Gastroesophageal sphincter (tissue), 4 donors: ENCODE data around the gene PLCD4. TPM values are rescaled to one million over a fixed set of nuclear protein-coding genes. Genes with fewer than 3 reads are reported as not detected.

Source experiments
- ATAC-seq: fragments of 150-250 bp; one replicate; pipeline ENCODE4 v1.9.1; 2016; ENCODE audit warnings: mild to moderate bottlenecking, moderate library complexity
- H3K27ac ChIP-seq, 4 donors: fragments of 200-600 bp; sonication (generic) in 3 of 4; 1 replicate in 3 of 4; 2 replicates in 1 of 4; pipeline ENCODE4 v1.5.1; 2016 to 2019
- H3K27me3 ChIP-seq: fragments of 200-600 bp; sonication (generic); one replicate; pipeline ENCODE4 v1.5.1; 2019
- H3K36me3 ChIP-seq, 2 donors: fragments of 200-600 bp; sonication (generic); one replicate each; pipeline ENCODE4 v1.5.1; 2019; ENCODE audit warnings: control low read depth in 1 of 2
- H3K4me1 ChIP-seq, 3 donors: fragments of 200-600 bp; sonication (generic); 1 replicate in 2 of 3; 2 replicates in 1 of 3; pipeline ENCODE4 v1.5.1; 2016 to 2019; ENCODE audit warnings: control low read depth in 2 of 3
- H3K4me3 ChIP-seq, 2 donors: fragments of 200-600 bp; sonication (generic); one replicate each; pipeline ENCODE4 v1.5.1; 2019; ENCODE audit warnings: mild to moderate bottlenecking in 1 of 2, moderate library complexity in 1 of 2
- H3K9me3 ChIP-seq, 3 donors: fragments of 200-600 bp; sonication (generic); one replicate each; pipeline ENCODE4 v1.5.1; 2017 to 2019; ENCODE audit warnings: control low read depth in 2 of 3
- EP300 ChIP-seq: sonication (generic); formaldehyde crosslinking; IDR thresholded peaks from one replicate; pipeline ENCODE4 v1.6.1; 2017; ENCODE audit warnings: antibody characterized with exemption, mild to moderate bottlenecking
- POLR2A ChIP-seq, 2 donors: fragments of 450-650 bp; IDR thresholded peaks; one replicate each; pipeline ENCODE4 v1.6.1; 2017; ENCODE audit warnings: antibody characterized with exemption in 2 of 2, mild to moderate bottlenecking in 2 of 2, moderate library complexity in 1 of 2
- POLR2AphosphoS5 ChIP-seq: sonication (generic); formaldehyde crosslinking; IDR thresholded peaks from one replicate; pipeline ENCODE4 v1.6.1; 2017; ENCODE audit warnings: antibody characterized with exemption
- WGBS, 2 donors: methylation state at CpG; one replicate each; pipeline ENCODE4 v1.1.5; 2018; ENCODE audit warnings: low coverage in 1 of 2; 5-methylcytosine and 5-hydroxymethylcytosine counted together
- total RNA-seq, 4 donors: library from RNA; depleted of rRNA; stranded (reverse); fragments of >200 nt; gene quantifications; one replicate each; pipeline ENCODE4 v1.1.0, GENCODE V29; 2016
- TF ChIP-seq, protein P1 (sequence below), 4 experiments: fragments of 200-600 bp in 2 of 4; fragments of 450-650 bp in 2 of 4; sonication (generic) in 1 of 4; IDR thresholded peaks; one replicate each; pipeline ENCODE4 v1.5.1; 2017 to 2019; ENCODE audit warnings: antibody characterized with exemption in 4 of 4, mild to moderate bottlenecking in 2 of 4, moderate library complexity in 2 of 4

Gene PLCD4
- total RNA-seq, 4 donors from 2014 or later: 1.6 to 18.8 (median 9.3) TPM

DNA sequence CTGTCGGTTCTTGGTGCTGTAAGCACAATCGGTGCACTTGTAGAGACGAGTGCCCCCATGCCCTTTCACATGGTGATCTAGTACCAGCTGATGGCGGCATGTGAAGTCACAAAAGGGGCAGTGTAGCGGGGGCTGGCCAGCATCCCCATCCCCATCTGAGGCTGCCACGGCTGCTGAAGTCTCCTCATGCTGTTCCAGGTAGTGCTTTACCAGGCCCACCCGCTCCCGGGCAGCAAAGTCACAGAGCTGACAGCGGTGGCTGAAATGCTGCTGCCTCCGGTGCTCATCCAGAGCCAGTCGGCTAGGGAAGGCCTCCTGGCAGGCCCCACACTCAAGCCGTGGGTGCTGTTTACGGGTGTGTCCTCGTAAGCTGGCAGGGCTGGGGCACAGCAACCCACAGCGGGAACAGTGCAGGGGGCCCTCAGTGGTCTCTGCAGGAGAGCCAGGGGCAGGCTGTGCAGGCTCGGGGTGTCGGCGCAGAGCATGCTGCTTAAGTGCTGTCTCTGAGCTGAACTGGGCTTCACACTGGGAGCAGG, 34.5 kb downstream of the PLCD4 start:
- peaks cover 0 to 100% of the 10 kb centered on the region in 2 donors for H3K36me3 ChIP-seq

DNA sequence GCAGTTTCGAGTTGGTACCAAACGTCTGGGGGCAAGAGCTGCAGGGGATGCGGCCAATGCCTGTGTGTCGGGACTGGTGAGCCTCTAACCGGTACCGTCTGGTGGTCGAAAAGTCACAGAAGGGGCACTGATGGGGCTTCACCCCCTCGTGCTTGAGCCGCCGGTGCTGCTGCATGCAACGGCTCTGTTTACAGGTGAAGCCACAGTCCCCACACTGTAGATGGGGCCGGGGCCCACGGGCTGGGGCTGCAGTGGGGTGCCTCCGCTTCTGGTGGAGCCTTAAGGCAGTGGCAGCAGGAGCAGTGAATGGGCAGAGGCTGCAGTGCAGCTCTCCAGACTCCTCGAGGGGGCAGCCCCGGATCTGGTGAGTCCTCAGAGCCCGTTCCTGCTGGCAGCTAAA, 35.1 kb downstream of the PLCD4 start:
- Histone ChIP-seq H3K27ac (no peak overlapping the region), H3K36me3 (peaks cover 0 to 100% of the 10 kb centered on the region in 2 donors), H3K27me3 (no peaks in the 10 kb centered on the region), H3K4me1 (no peaks in the 10 kb centered on the region), H3K9me3 (no peaks in the 10 kb centered on the region), H3K4me3 (no peak overlapping the region)
- WGBS, 2 donors: 60% methylated on average over 1 of the region's 17 CpGs; no CpG with 5 or more reads in 1 of the 2 donors
- no peak for ATAC-seq
- TF ChIP-seq, protein P1, sequence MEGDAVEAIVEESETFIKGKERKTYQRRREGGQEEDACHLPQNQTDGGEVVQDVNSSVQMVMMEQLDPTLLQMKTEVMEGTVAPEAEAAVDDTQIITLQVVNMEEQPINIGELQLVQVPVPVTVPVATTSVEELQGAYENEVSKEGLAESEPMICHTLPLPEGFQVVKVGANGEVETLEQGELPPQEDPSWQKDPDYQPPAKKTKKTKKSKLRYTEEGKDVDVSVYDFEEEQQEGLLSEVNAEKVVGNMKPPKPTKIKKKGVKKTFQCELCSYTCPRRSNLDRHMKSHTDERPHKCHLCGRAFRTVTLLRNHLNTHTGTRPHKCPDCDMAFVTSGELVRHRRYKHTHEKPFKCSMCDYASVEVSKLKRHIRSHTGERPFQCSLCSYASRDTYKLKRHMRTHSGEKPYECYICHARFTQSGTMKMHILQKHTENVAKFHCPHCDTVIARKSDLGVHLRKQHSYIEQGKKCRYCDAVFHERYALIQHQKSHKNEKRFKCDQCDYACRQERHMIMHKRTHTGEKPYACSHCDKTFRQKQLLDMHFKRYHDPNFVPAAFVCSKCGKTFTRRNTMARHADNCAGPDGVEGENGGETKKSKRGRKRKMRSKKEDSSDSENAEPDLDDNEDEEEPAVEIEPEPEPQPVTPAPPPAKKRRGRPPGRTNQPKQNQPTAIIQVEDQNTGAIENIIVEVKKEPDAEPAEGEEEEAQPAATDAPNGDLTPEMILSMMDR (IDR thresholded peaks at IDR 0.05): no peak
- no peak for TF ChIP-seq POLR2AphosphoS5
- no peak for TF ChIP-seq POLR2A (IDR thresholded peaks at IDR 0.05)
- no peak for TF ChIP-seq EP300

More for the DNA sequence above, 34.5 kb downstream of the PLCD4 start:
- 87 to 100% methylated on average over 2 to 3 of the region's 18 CpGs for WGBS, 2 donors
- TF ChIP-seq EP300 (no peak), POLR2AphosphoS5 (no peak), POLR2A (IDR thresholded peaks at IDR 0.05) (no peak)
- TF ChIP-seq, protein P1 (IDR thresholded peaks at IDR 0.05): no peak
- Histone ChIP-seq H3K4me3 (no peak overlapping the region), H3K4me1 (no peaks in the 10 kb centered on the region), H3K27me3 (no peaks in the 10 kb centered on the region), H3K9me3 (no peaks in the 10 kb centered on the region), H3K27ac (no peak overlapping the region)
- no peak for ATAC-seq

DNA sequence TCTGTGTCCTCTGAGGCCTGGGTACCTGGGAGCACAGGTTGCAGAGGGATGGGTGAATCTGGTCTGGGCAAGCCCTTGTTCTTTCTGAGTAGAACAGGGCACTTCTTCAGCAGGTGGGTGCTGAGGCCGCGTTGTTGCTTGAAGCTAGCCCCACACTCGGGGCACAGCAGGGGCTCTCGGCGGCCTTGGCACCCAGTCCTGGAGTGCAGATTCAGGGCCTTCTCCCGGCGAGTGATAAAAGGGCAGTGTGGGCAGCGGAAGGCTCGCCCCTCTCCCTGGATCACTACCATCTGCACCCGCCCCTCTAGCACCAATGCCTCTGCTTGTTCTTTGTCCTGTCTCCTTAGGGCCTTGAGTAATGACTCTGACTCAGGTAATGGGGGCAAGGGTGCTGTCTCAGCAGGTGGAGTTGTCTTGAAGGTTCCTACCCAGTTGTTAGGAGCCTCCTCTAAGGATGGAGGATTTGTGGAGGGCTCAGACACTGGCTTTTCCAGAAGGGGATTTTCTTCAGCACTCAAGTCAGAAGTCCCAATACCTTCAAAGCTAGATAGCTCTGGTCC, 36.1 kb downstream of the PLCD4 start:
- H3K4me3 ChIP-seq: no peak overlapping the region
- H3K4me1 ChIP-seq: peaks cover 0 to 4% (median 0%) of the 10 kb centered on the region in 3 donors
- 80% methylated on average over 1 of the region's 10 CpGs; no CpG with 5 or more reads in 1 of the 2 donors for WGBS, 2 donors
- no peak for TF ChIP-seq POLR2AphosphoS5
- TF ChIP-seq, protein P1 (IDR thresholded peaks at IDR 0.05): no peak
- no peaks in the 10 kb centered on the region for H3K27me3 ChIP-seq
- H3K36me3 ChIP-seq: peaks cover 0 to 100% of the 10 kb centered on the region in 2 donors
- no peak overlapping the region for H3K27ac ChIP-seq
- no peak for ATAC-seq
- H3K9me3 ChIP-seq: no peaks in the 10 kb centered on the region

DNA sequence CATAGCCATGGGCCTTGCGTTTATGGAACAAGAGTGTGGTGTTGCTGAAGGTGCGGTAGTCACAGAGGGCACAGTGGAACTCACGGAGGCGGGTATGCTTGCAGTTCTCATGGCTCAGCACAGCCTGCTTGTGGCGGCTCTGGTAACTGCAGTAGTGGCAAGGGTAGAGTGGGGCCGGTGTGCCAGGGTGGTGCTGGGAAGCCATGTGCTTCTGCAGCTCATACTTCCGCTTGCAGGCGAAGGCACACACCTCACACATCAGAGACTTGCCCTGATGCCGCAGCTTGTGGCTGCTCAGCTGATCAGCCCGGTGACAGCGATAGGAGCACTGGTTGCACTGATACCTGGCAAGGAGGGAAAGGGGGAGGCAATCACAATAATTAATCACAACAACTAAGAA, 37.0 kb downstream of the PLCD4 start:
- Histone ChIP-seq H3K4me1 (peaks cover 0 to 4% (median 0%) of the 10 kb centered on the region in 3 donors), H3K4me3 (no peak overlapping the region), H3K27ac (no peak overlapping the region), H3K27me3 (no peaks in the 10 kb centered on the region), H3K36me3 (peaks cover 0 to 100% of the 10 kb centered on the region in 2 donors), H3K9me3 (no peaks in the 10 kb centered on the region)
- TF ChIP-seq, protein P1 (IDR thresholded peaks at IDR 0.05): no peak
- TF ChIP-seq EP300: no peak
- TF ChIP-seq POLR2A (IDR thresholded peaks at IDR 0.05): no peak
- no peak for TF ChIP-seq POLR2AphosphoS5
- 80% methylated on average over 7 of the region's 11 CpGs; no CpG with 5 or more reads in 1 of the 2 donors for WGBS, 2 donors
- ATAC-seq: no peak

DNA sequence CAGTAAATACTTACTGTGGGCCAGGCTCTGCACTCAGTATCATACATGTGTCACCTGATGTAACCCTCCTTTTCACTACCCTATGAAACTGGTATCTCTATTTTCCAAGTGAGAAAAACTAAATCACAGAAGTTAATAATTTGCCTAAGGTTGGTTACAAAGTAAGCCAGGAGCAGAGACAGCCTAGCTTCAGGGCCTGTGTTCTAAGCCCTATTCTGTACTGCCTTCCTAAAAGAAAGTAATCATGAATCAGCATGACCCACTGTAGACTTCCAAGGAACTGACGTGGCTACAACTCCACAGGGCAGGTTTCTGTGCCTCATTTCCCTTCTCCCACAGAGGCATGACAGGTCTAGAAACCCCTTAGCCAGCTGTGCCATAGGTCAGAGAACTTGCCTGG, 37.4 kb downstream of the PLCD4 start:
- Histone ChIP-seq H3K4me3 (no peak overlapping the region), H3K9me3 (no peaks in the 10 kb centered on the region), H3K27me3 (no peaks in the 10 kb centered on the region), H3K4me1 (peaks cover 0 to 4% (median 0%) of the 10 kb centered on the region in 3 donors), H3K36me3 (peaks cover 0 to 100% of the 10 kb centered on the region in 2 donors), H3K27ac (no peak overlapping the region)
- WGBS, 2 donors: no CpG with 5 or more reads among the region's 1 CpG
- TF ChIP-seq POLR2A (IDR thresholded peaks at IDR 0.05) (no peak), EP300 (no peak)
- ATAC-seq: no peak
